ENCODE results near the gene DIO2.

Gene DIO2

GRCh38 chr14:80167793-80168448, 43.4 kb downstream of the DIO2 start:
- no peak for DNase-seq

GRCh38 chr14:80164991-80165721, 46.1 kb downstream of the DIO2 start:
- no peak for DNase-seq

- no peak for DNase-seq
Measured at GRCh38 chr14:80152763-80153162, 58.5 kb downstream of the DIO2 start.

DNA sequence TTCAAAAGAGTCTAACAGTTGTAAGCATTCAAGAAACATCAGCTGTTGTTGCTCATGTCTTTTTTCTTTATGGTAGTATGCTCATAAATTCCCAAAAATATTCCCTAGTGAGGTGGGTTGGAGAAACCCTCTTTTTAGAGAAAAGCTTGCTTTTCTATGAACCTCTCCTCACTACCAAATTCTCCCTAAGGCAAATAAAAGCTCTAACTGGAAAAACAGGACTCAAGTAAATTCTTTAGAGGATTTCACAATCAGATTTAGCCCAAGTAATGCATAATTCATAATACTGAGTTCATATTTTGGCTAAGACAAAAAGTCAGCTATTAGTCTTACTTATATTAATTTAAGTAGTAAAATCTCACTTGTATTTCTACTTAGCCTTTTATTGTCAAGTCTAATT, 59.1 kb downstream of the DIO2 start:
- DNase-seq, result no peak

- no peak for DNase-seq
Measured at GRCh38 chr14:80150301-80150700, 61.0 kb downstream of the DIO2 start.
